GM18858 (cell line): ENCODE measurements around the gene ARFRP1.

ENCODE experiments used
- ATAC-seq: cut with Tn5 transposase; IDR thresholded peaks from one replicate; pipeline ENCODE4 v1.9.1; 2021; ENCODE audit not compliant: unreplicated experiment

ARFRP1 gene

DNA sequence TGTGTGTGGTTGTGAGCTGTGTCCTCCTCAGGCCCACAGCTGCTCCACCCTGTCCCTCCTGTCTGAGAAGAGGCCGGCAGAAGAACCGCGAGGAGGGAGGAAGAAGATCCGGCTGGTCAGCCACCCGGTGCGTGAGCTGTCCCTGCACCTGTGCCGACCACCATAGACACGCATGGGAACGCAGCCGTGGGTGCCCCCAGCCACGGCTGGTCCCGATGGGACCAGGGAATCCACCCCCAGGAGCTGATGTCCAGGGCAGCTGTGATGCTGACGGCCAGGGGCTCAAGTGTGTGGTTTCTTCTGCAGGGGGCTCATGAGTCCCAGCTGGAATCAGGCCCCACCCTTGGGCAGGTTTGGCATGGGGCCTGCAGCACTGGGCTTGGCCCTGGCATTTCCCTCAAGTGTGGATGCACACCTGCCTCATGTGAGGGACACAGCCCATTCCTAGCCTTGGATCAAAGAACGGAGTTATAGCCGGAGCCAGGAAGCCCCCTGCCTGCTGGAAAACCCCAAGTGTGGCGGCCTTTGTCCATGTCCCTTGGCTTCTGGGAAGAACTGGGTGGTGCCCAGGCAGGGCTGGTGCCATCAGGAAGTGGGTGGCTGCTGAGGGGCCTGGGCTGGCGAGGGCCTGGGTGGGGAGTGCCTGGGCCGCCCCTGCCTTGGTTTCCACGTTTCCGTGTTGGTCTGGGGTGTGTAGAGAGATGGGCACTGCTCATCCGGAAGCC, 15.9 kb downstream of the ARFRP1 start:
- ATAC-seq, result no peak

DNA sequence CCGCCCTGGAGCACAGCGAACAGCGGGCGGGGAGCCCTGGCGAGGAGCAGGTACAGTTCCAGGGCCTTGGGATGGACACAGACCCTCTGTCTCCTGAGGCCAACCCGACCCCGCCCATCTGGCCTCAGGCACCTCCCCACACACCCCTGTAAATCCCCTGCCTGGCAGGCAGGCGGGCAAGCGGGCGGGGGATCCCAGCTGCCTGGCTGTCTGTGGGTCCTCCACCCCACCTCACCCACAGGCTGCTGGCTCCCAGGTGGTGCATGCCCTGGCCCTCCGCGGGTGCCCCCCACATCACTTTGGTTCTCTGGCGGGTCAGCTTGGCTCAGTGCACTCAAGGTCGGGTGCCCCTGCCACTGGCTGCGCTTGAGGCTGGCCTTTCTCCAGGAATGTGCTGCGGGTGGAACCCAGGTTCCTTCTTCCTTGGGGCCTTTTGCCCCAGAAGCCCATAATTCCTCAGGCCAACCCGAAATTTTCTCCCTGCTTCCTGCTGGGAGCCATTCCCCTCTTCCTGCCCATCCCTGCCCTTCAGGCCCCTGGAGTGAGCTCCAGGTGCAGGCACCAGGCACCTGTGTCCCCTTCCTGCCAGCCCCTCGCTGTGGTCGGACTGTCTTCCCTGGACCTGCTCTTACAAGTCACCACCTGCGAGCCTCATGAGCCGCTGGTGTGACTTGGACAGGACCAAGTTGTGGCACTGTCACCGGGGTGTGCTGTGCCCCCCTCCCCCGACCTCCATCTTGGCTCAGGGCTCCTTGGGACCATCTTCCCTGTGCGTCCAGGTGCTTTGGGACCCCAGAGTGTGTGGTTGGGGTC, 16.7 kb downstream of the ARFRP1 start:
- ATAC-seq, result no peak

DNA sequence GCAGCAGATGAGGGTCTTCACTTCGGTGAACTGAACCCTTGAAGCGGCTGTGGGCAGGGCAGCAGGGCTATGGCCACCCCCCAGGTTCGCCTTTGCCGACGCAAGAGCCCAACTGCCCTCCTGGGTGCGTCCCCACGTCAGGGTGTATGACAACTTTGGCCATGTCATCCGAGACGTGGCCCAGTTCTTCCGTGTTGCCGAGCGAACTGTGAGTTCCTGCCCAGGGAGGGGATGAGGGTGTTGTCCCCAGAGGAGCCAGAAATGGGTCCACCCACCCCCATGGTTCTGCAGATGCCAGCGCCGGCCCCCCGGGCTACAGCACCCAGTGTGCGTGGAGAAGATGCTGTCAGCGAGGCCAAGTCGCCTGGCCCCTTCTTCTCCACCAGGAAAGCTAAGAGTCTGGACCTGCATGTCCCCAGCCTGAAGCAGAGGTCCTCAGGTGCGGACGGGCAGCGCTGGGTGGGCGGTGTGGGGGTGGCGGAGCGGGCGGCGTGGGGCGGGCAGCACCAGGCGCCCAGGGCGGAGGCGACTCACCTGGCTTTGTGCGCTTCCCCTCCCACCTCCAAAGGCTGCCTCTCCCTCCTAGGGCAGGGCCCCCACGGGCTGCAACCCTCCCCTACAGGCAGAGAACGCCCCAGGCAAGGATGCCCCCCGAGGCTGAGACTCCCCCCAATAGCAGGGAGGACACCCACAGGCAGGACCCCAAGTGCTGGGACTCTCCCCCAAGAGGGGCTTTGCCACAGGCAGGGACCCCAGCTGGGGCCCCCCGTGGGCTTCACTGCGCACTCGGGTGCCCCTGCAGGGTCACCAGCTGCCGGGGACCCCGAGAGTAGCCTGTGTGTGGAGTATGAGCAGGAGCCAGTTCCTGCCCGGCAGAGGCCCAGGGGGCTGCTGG, 17.5 kb downstream of the ARFRP1 start:
- ATAC-seq, result no peak

DNA sequence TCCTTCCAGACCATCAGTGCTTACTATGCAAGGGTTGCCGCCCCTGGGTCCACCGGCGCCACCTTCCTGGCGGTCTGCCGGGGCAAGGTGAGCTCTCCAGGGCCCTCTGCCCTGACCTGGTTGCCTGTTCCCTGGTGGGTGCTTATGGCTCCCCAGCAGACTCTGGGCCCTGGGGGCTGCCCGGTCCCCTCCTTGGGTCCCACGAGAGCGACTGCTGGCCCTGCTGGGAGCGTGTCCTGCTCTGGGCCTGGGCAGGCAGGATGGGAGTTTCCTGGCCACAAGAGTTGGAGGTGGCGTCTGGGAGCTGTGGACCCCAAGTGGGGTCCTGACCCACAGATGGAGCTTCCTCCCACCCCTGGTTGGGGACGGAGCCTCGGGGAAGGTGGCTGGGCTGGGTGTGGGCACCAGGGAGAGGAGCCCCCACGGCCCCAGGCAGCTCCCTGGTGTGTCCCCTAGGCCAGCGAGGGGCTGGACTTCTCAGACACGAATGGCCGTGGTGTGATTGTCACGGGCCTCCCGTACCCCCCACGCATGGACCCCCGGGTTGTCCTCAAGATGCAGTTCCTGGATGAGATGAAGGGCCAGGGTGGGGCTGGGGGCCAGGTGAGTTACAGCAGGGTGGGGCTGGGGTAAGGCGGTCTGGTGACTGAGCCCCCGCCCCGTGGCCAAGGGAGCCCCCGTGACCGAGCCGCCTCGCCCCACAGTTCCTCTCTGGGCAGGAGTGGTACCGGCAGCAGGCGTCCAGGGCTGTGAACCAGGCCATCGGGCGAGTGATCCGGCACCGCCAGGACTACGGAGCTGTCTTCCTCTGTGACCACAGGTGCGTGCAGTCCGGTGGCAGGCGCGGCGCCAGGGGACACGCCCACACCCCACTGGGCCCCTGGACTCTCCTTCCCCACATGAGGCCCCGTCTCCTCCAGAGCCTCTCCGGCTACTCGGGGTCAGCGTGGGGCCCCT, 18.5 kb downstream of the ARFRP1 start:
- no peak for ATAC-seq

DNA sequence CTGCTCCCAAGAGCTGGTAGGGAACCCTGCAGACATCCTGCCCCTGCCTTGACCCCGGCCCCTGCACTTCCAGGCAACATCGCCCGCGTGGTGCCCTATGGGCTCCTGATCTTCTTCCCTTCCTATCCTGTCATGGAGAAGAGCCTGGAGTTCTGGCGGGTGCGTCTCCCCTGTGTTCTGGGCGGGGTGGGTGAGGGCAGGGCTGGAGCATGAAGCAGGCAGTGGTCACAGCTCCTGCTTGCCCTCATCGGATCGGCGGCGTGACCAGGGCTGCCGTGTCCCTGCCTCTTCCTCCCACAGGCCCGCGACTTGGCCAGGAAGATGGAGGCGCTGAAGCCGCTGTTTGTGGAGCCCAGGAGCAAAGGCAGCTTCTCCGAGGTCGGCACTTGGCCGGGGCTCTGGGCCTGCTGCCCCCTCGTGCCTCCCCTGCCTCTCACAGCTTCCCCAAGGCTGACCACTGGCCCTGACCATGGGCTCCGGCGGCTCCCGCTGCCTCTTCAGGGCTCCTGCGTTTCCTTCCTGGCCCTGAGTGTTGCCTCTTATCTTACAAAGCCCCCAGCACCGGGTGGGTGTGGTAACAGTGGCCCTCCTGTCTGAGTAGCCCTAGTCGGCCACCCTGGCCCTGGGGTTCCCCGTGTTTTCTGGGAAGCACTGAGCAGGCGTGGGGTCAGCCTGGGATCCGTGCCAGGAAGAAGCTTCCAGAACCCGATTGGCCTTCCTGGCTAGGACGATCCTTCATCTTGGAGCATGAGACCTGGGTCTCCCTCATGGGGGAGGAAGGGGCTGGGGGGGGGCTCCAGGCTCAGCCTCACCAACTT, 19.3 kb downstream of the ARFRP1 start:
- no peak for ATAC-seq

DNA sequence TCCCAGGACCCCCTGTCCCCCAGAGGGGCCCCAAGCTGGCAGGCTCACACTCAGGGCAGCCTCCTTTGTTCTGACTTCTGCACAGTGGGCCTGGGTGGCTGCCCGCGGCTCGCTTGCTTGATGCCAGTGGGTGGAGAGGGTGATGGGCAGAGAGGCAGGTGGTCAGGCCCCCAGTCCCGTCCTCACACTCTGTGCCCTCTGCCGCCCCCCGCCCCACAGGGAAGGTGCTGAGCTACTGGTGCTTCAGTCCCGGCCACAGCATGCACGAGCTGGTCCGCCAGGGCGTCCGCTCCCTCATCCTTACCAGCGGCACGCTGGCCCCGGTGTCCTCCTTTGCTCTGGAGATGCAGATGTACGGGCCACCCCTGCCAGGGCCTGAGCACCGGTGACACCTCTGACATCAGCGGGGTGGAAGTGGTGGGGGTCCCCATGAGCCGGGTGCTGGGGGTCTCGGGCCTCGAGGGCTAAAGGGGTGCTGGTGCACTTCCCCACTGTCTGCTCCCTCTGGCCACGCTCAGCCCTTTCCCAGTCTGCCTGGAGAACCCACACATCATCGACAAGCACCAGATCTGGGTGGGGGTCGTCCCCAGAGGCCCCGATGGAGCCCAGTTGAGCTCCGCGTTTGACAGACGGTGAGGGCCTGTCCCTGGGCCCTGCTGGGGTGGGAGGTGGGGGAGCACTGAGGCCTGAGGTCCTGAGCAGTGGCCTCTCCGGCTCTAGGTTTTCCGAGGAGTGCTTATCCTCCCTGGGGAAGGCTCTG, 20.2 kb downstream of the ARFRP1 start:
- ATAC-seq, result no peak

DNA sequence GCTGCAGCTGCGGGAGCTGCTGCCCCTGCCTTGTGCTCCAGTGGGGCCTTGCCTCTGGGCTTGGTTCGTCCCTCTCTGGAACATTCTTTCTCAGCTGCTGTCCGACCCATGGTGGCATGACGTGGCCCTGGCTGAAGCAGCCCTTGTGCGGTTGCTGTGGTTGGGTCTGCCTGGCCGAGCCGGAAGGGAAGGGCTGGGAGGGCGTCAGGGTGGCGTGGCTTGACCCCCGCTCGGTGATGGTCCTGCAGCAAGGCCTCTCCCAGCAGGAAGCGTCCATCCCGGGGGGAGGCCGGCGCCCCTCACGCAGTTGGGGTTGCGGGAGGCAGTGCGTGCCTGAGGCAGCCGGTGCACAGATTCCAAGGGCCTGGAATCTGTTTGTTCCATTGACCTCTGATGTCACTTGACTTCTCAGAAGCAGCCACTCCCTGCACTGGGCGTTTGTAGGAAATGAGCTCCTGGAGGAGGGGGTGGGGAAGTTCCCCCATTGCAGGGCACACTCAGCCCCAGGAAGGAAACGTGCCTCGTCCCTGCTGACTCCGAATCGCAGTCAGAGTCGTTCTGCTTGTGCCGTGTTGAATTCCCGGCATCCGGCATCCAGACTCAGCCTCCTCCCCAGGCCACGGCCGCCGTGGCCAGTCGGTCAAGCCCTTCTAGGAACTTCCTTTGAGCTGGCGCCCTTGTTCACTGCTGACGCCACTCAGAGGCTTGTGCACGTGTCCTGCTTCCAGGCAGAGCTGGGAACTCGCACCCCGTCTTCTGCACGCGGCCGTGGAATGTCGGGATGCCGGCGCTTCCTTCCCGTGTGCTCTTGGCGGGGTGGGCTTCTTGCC, 21.1 kb downstream of the ARFRP1 start:
- ATAC-seq, result no peak

DNA sequence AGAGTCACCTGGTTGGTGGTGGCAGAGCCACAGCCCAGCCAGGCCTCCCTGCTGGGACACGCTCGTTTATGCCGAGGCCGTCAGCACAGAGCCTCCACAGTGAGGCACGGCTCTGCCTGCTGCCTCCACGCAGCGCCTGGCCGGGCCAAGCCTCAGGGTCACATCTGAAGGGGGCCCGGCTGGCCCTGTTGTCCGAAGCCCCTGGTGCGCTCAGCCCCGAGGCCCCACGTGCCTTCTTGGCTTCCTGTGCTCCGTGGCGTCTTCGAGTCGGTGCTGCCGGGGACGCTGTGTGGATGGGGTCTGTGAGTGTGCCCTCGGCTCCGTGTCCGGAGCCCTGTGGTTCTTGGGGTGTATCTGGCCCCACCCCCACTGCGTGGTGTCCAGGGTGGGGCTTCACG, 21.7 kb downstream of the ARFRP1 start:
- ATAC-seq, result no peak

DNA sequence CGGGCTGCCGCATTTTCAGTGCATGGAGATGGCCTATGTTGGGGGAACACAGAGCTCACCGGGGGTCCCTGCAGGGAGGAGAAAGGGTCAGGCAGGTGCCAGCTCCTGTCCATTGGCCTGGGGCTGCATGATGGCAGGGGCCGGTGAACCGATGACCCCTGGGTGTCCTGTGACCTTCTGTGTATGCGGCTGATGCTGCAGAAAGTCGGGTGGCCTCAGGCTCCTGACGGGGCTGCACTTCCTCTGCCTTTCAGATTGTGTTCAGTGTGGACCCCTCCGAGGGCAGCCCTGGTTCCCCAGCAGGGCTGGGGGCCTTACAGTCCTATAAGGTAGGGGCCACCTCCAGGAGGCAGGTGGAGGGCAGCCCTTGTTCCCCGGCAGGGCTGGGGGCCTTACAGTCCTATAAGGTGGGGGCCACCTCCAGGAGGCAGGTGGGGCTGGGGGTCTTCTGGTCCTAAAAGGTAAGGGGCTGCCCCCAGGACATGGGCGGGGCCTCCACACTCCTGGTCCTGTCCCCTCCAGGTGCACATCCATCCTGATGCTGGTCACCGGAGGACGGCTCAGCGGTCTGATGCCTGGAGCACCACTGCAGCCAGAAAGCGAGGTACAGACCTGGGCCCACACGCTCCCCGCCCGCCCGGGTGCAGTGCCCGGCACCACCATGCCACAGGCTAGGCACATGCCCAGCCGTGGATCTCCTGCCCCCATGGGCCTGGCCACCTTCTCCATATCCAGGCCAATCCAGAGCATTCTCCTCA, 22.3 kb downstream of the ARFRP1 start:
- ATAC-seq, result no peak

DNA sequence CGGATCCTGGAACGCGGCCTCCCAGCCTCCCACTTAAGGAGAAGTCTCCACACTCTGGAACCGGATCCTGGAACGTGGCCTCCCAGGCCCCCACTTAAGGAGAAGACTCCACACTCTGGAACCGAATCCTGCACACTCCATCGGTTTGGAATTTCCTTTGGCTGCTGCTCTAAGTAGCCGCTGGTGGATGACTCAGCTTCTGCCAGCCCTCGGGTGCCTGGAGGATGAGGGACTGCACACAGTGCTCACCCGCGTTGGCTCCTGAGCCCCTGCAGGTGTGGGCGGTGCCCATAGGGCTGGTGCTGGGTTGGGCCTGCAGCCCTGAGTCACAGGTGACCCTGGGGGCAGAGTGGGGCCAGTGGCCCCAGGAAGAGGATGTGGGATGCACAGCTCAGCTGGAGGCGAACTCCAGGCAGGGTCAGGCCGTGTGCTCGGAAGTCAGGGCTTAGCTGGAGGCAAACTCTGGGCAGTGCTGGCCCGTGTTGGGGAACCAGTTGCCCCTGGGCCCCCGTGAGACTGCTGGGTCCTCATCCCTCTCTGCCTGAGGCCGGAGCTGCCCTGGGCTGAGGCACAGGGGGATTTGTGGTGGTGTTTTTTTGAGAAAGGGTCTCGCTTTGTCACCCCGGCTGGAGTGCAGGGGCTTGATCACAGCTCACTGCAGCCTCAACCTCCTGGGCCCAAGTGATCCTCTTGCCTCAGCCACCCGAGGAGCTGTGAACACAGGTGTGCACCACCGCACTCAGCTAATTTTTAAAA, 25.2 kb downstream of the ARFRP1 start:
- ATAC-seq, result no peak

DNA sequence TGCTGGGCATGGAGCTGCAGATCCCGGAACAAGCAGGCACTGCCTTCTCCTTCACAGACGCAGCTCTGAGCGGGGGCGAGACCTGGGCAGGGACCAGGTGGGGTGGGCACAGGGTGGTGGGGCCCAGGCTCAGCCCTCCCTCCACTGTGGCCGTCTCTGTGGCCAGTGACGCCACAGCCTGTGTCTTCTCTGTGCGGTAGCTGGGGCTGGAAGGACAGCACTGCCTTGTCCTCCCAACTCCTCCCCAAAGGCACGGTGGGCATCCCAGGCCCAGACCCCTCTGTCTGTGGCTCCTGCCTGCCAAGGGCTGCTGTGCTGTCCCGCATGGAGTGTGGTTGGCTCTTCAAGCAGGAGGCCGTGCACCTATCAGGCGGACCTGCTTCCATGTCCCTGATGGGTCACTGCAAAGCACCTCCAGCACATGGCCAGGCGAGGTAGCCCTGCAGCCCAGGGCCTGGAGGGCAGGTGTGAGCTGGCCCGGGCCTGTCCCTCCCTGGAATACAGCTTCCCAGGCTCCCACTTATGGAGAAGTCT, 26.1 kb downstream of the ARFRP1 start:
- no peak for ATAC-seq

DNA sequence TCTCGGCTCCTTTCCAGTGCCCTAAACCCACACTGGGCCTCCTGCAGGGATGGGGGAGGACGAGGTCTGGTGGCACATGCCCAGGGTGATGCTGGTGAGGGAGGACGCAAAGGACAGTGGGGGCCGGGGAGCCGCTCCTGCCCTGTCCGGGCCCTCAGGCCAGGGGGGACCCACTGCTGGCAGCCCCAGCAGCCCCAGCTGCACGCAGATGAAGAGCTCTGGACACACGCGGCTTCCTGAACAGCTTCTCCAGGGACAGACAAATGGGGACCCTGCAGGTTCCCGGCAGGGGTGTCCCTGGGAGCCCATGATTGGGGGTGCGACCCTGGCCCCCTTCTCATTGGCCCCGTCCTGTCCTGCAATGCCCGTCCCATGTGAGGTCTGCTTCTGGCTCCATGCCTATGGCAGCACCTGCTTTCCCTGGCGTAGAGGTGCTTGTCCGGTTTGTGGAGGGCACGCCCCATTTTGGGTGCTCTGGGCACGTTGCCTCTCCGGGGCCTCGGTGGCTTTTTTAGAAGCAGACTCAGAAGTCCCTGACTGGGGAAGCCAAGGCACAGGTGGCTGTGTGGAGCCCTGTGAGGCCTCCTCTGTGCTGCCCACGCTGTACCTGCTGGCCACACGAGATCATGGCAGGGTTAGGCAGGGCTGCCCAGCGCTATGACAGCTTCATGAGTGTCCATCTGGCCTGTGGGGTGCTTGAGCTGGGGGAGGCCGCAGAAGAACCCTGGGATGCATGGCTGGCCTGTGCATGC, 26.7 kb downstream of the ARFRP1 start:
- no peak for ATAC-seq

DNA sequence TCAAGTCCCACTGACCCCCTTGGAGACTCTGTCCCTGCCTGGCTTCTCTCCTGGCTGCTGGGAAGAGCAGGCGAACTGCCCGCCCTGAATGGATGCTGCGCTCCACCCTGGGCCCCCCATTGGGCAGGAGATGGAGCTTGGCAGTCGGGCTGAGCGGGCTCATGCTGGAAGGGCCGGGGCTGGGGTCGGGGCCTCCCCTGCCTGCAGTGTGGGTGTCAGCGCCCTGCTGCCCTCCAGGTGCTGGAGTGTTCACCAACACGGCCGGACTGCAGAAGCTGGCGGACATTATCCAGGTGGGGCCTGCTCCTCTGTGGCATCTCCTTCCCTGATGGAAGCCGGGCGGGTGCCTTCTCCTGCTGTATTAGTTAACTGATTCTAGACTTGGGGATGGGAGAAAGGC, 27.3 kb downstream of the ARFRP1 start:
- no peak for ATAC-seq

DNA sequence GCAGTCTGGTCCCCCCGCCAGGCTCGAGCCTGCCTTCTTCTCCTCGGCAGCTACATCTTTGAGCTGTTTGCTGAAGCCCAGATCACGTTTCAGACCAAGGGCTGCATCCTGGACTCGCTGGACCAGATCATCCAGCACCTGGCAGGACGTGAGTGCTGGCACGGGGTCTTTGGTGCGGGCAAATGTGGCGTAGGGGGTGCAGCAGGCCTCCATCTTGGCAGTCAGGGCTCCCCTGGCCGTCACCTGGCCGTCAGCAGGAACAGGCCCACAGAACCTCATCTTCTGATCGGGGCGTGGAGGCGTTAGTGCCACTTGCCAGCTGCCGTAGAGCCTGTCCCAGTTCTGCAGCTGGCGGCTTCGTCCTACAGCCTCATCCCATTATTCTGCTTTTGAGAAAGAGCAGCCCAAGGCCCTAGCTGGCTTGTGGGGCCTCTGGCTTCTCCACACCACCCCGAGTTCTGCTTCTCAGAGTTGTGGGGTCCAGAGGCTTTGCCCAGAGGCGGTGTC, 27.9 kb downstream of the ARFRP1 start:
- ATAC-seq, result no peak
